Ishikawa (cell line): ENCODE data around the gene FALEC.

ENCODE experiments used
- CEBPB ChIP-seq: IDR thresholded peaks from 2 replicates; pipeline ENCODE4 v1.6.1; 2012
- CREB1 ChIP-seq: IDR thresholded peaks from 2 replicates; pipeline ENCODE4 v1.6.1; 2012; ENCODE audit warnings: low read depth
- EGR1 ChIP-seq: IDR thresholded peaks from 2 replicates; pipeline ENCODE4 v1.6.1; 2012
- EP300 ChIP-seq: IDR thresholded peaks from 2 replicates; pipeline ENCODE4 v1.6.1; 2012; ENCODE audit warnings: borderline replicate concordance
- FOXM1 ChIP-seq: IDR thresholded peaks from 2 replicates; pipeline ENCODE4 v1.6.1; 2012; ENCODE audit warnings: low read depth, borderline replicate concordance
- NFIC ChIP-seq: IDR thresholded peaks from 2 replicates; pipeline ENCODE4 v1.6.1; 2012
- RAD21 ChIP-seq: IDR thresholded peaks from 2 replicates; pipeline ENCODE4 v1.6.1; 2012; ENCODE audit warnings: low read depth
- TAF1 ChIP-seq: IDR thresholded peaks from 2 replicates; pipeline ENCODE4 v1.6.1; 2012; ENCODE audit warnings: low read depth, mild to moderate bottlenecking
- TCF12 ChIP-seq: IDR thresholded peaks from 2 replicates; pipeline ENCODE4 v1.6.1; 2012; ENCODE audit warnings: low read depth
- TEAD4 ChIP-seq: IDR thresholded peaks from 2 replicates; pipeline ENCODE4 v1.6.1; 2012
- YY1 ChIP-seq: IDR thresholded peaks from 2 replicates; pipeline ENCODE4 v1.6.1; 2012; ENCODE audit warnings: low read depth
- ZBTB7A ChIP-seq: IDR thresholded peaks from 2 replicates; pipeline ENCODE4 v1.6.1; 2012; ENCODE audit warnings: low read depth
- TF ChIP-seq, protein P1 (sequence below): IDR thresholded peaks from 2 replicates; pipeline ENCODE4 v1.6.1; 2012
- TF ChIP-seq, protein P2 (sequence below): IDR thresholded peaks from 2 replicates; pipeline ENCODE4 v1.6.1; 2012; ENCODE audit warnings: low read depth, mild to moderate bottlenecking
- TF ChIP-seq, protein P3 (sequence below): IDR thresholded peaks from 2 replicates; pipeline ENCODE4 v1.6.1; 2012

The FALEC gene

DNA sequence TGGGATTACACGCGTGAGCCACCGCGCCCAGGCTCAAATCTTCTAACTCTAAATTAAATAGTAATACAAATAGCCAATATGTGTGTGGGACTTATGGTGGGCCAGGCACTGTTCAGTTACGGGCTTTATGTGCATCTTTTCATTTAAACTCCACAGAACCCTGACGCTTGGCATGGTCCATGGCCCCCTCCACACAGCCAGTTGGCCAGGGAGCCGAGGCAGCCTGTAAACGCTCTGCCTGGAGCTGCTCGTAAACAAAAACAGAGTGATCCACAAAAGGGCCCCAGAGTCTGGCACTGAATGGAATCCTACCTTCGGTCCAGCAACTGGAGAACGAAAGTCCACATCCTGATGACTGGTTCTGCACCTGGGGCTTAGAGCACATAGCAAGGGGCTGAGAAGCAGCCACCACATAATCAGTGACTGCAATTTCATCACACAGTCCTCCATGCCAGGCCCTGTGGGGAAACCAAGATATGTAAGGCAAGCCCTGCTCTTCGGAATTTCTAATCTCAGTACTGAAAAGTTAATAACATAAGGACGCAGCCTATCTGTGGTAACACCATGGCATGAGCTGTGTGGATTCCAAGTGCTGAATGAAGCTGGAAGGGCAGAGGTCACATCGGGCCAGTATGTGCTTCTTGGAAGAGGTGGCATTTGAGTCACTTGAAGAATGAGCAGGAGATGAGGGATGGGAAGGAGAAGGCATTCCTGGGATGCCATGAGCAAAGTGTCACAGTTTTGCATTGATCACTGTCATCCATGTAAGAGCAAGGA is 20.1 kb downstream of the FALEC start:
- no peak for TF ChIP-seq FOXM1
- peak; percentile 75 for TF ChIP-seq TEAD4

DNA sequence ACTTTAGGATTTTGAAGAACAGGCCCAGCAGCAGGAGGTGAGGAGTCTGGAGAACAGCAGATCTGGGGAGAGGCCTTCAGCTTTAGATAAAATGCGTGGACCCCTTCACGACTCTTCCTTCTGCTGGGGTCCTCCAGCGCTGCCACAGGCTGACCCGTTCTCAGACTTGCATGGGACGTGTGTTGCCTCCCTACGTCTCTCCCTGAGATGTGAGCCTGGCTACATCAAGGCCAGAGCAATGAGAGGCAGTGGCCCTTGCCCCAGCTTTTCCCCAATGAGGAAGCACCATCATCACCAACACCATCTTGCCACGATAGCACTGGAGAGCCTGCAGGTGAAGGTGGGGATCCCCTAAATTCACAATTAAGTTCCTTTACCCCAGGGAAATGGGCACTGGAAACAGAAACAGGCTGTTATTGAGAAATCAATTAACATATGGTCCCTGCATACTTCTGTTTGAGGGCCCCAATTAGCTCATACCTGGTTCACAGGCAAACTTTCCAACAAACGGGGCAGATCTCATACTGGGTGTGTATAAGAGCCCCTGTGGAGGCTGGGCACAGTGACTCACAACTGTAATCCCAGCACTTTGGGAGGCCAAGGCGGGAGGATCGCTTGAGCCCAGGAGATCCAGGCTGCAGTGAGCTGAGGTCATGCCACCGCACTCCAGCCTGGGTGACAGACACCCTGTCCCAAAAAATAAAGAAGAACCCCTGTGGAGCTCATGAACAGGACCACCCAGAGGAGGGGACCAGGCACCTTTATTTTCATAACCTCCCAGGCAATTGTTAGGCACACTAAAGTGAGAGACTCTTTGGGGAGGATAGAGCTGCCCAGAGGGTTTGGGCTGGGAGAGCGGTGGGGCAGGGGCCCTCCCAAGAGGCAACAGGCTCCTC is 21.5 kb downstream of the FALEC start:
- TF ChIP-seq TEAD4 (no peak), FOXM1 (no peak), ZBTB7A (no peak)
- TF ChIP-seq, protein P1, sequence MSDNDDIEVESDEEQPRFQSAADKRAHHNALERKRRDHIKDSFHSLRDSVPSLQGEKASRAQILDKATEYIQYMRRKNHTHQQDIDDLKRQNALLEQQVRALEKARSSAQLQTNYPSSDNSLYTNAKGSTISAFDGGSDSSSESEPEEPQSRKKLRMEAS: 0 out of 2 replicates have a peak, but pooled peaks have one; percentile 15

DNA sequence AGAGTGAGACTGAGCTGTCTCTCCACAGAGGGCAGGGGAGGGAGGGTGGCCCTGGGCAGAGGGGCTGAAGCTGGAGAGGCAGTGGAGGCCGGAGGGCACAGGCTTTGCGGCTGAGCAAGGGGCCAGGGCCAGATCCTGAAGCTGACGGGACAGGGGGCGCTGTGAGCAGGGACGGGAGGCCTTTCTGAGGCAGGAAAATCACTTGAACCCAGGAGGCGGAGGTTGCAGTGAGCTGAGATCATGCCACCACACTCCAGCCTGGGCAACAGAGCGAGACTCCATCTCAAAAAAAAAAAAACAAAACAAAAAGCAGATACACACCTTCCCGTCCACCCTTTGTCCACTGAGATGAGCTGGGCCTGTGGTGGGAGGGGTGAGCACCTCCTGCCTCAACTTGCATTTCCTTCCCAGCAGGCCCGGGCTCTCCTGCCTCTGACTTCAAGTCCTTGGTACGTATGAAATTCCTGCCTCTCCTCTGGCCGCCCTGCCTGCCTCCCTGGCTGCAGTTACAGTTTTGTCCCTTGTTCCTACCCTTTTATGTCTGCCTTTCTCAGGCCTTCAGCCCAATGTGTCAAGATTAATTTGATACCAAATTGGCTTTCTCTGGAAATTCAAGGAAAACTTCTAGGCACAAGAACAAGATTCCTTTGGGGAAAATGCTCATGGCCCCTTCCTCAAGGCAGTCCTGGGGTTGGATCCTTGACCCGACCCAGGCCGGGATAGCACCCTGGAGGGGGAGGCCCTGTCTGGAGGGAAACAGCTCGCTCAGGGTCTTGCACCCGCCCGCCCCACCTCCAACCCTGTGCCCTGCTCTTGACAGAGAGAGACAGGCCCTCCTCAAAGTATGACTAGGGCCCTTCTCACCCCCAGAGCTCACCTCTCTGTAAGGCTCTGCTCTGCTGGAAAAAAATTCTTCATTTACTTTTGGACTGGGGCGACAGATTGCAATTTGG is 22.5 kb downstream of the FALEC start:
- TF ChIP-seq, protein P1: peak; percentile 50; the same call in 1 of the 2 replicates
- TF ChIP-seq NFIC (no peak), TEAD4 (peak; percentile 93)

DNA sequence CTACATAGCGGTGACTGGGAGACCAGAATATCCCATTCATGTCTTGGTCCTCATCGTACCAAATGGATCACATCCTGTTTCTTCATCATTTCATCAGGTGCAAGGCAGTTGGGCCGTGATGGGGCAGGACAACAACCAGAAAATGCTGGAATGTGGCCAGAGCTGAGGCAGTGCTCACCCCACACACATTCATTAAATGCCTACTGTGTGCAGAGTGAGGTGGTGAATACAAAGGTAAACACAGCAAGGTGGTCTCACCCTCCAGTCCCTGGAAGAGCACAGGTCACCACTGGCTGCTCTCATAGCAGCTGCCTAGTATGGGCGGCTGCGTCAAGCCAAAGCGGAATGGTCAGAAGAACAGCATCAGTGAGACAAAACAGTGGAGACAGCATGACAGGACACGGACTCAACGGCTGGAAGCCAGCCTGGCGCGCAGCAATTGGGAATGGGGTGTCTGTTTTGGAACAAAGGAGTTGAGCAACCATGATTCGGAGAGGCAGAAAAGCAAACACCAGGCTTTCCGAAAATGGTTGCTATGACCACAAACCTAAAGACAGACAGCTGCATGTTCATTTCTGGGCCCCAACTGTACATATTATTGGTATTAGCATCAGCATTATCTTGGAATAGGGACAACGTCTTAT is 28.1 kb downstream of the FALEC start:
- TF ChIP-seq TCF12: no peak
- no peak for TF ChIP-seq NFIC
- TF ChIP-seq, protein P2, sequence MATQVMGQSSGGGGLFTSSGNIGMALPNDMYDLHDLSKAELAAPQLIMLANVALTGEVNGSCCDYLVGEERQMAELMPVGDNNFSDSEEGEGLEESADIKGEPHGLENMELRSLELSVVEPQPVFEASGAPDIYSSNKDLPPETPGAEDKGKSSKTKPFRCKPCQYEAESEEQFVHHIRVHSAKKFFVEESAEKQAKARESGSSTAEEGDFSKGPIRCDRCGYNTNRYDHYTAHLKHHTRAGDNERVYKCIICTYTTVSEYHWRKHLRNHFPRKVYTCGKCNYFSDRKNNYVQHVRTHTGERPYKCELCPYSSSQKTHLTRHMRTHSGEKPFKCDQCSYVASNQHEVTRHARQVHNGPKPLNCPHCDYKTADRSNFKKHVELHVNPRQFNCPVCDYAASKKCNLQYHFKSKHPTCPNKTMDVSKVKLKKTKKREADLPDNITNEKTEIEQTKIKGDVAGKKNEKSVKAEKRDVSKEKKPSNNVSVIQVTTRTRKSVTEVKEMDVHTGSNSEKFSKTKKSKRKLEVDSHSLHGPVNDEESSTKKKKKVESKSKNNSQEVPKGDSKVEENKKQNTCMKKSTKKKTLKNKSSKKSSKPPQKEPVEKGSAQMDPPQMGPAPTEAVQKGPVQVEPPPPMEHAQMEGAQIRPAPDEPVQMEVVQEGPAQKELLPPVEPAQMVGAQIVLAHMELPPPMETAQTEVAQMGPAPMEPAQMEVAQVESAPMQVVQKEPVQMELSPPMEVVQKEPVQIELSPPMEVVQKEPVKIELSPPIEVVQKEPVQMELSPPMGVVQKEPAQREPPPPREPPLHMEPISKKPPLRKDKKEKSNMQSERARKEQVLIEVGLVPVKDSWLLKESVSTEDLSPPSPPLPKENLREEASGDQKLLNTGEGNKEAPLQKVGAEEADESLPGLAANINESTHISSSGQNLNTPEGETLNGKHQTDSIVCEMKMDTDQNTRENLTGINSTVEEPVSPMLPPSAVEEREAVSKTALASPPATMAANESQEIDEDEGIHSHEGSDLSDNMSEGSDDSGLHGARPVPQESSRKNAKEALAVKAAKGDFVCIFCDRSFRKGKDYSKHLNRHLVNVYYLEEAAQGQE: no peak
- TF ChIP-seq EP300: no peak
- TF ChIP-seq CEBPB: no peak
- TF ChIP-seq, protein P1: no peak
- no peak for TF ChIP-seq RAD21
- no peak for TF ChIP-seq CREB1
- no peak for TF ChIP-seq FOXM1
- TF ChIP-seq ZBTB7A: no peak
- no peak for TF ChIP-seq TAF1
- no peak for TF ChIP-seq YY1
- no peak for TF ChIP-seq TEAD4

DNA sequence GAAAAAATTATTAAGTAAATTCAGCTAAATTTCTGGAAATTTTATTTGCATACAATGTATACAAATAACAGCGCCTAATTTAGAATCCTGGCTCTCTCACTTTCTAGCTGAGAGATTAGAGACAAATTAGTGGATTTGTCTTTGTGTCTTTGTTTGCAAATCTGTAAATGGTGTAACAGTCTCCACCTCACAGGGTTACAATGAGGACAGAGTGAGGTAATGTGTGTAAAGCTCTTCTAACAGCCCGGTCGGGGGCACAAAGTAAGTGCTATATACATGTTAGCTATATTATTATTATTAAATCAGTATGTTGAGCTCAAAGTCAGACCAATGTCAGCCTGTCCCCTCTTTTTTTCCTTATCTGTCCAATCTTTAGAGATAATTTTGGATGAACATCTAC is 28.7 kb downstream of the FALEC start:
- TF ChIP-seq CEBPB (no peak), EP300 (no peak), ZBTB7A (no peak), TAF1 (no peak), TCF12 (no peak), TEAD4 (no peak), FOXM1 (no peak), CREB1 (no peak), YY1 (no peak), EGR1 (no peak), NFIC (no peak)
- TF ChIP-seq, protein P3, sequence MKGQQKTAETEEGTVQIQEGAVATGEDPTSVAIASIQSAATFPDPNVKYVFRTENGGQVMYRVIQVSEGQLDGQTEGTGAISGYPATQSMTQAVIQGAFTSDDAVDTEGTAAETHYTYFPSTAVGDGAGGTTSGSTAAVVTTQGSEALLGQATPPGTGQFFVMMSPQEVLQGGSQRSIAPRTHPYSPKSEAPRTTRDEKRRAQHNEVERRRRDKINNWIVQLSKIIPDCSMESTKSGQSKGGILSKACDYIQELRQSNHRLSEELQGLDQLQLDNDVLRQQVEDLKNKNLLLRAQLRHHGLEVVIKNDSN: no peak
- TF ChIP-seq, protein P2: no peak
- TF ChIP-seq, protein P1: no peak
